ENCODE measurements around the gene RRAS2.
"Not testable (repeated sequence)": the region's sequence is repeated elsewhere in the genome, so short reads cannot be mapped to it uniquely, and the experiment has no call there.

RRAS2 gene

GRCh38 chr11:14300661-14301304, 58.2 kb downstream of the RRAS2 start:
- DNase-seq: peak; percentile 0

- DNase-seq: no peak
These were observed 59.1 kb downstream of the RRAS2 start for GRCh38 chr11:14299921-14300320.

GRCh38 chr11:14290422-14290821, 68.6 kb downstream of the RRAS2 start:
- no peak for DNase-seq

- no peak for DNase-seq
These were observed 70.6 kb downstream of the RRAS2 start for GRCh38 chr11:14288189-14288935.

- DNase-seq: not testable (repeated sequence)
These were observed 80.1 kb downstream of the RRAS2 start for GRCh38 chr11:14278869-14279268.

- DNase-seq: no peak
These were observed 83.9 kb downstream of the RRAS2 start for GRCh38 chr11:14275076-14275475.

- DNase-seq: no peak
These were observed 85.1 kb downstream of the RRAS2 start for GRCh38 chr11:14273895-14274294.

GRCh38 chr11:14270690-14271542, 88.1 kb downstream of the RRAS2 start:
- DNase-seq: no peak

- DNase-seq: no peak
These were observed 89.0 kb downstream of the RRAS2 start for GRCh38 chr11:14269692-14270573.

GRCh38 chr11:14267861-14268635, 90.9 kb downstream of the RRAS2 start:
- DNase-seq: no peak

- no peak for DNase-seq
These were observed 92.4 kb downstream of the RRAS2 start for GRCh38 chr11:14266622-14267021.

- DNase-seq: no peak
These were observed 94.0 kb downstream of the RRAS2 start for GRCh38 chr11:14264966-14265365.

GRCh38 chr11:14262271-14262846, 96.6 kb downstream of the RRAS2 start:
- DNase-seq: no peak

GRCh38 chr11:14261066-14261465, 97.9 kb downstream of the RRAS2 start:
- DNase-seq: no peak

GRCh38 chr11:14259878-14260277, 99.1 kb downstream of the RRAS2 start:
- DNase-seq: no peak

GRCh38 chr11:14259186-14259784, 99.7 kb downstream of the RRAS2 start:
- no peak for DNase-seq

GRCh38 chr11:14258221-14258935, 100.6 kb downstream of the RRAS2 start:
- no peak for DNase-seq

- no peak for DNase-seq
These were observed 103.8 kb downstream of the RRAS2 start for GRCh38 chr11:14255238-14255534.

- no peak for DNase-seq
These were observed 104.3 kb downstream of the RRAS2 start for GRCh38 chr11:14254533-14255237.

- no peak for DNase-seq
These were observed 105.1 kb downstream of the RRAS2 start for GRCh38 chr11:14253840-14254239.
